ENCODE data around the gene TSPAN16.

TSPAN16 gene

GRCh38 chr19:11252665-11253355 is 43.1 kb upstream of the TSPAN16 start:
- DNase-seq (ENCODE audit: extremely low read depth, low read depth), result no peak

GRCh38 chr19:11254666-11255065 is 41.3 kb upstream of the TSPAN16 start:
- DNase-seq (ENCODE audit: extremely low read depth, low read depth), result no peak
- no peak for TF ChIP-seq CTCF (IDR thresholded peaks at IDR 0.05; ENCODE audit: low read depth, low read length)

More at GRCh38 chr19:11252665-11253355, 43.1 kb upstream of the TSPAN16 start:
- TF ChIP-seq CTCF (IDR thresholded peaks at IDR 0.05; ENCODE audit: low read depth, low read length), result no peak

- no peak for DNase-seq (ENCODE audit: extremely low read depth, low read depth)
- no peak for TF ChIP-seq CTCF (IDR thresholded peaks at IDR 0.05; ENCODE audit: low read depth, low read length)
Observed at GRCh38 chr19:11256189-11256588, 39.8 kb upstream of the TSPAN16 start.

- DNase-seq (ENCODE audit: extremely low read depth, low read depth), result no peak
- no peak for TF ChIP-seq CTCF (IDR thresholded peaks at IDR 0.05; ENCODE audit: low read depth, low read length)
Observed at GRCh38 chr19:11257846-11258380, 38.0 kb upstream of the TSPAN16 start.

GRCh38 chr19:11260996-11261395 is 35.0 kb upstream of the TSPAN16 start:
- DNase-seq (ENCODE audit: extremely low read depth, low read depth), result no peak
- no peak for TF ChIP-seq CTCF (IDR thresholded peaks at IDR 0.05; ENCODE audit: low read depth, low read length)

- TF ChIP-seq CTCF (IDR thresholded peaks at IDR 0.05; ENCODE audit: low read depth, low read length), result no peak
Observed at GRCh38 chr19:11261431-11261970, 34.5 kb upstream of the TSPAN16 start.

More at GRCh38 chr19:11261431-11261970, 34.5 kb upstream of the TSPAN16 start:
- DNase-seq (ENCODE audit: extremely low read depth, low read depth), result no peak

All from AG09319 (cell line).